Renal cortical epithelial cell (primary cell): ENCODE results near the gene ST8SIA1. TPM values are rescaled to one million over a fixed set of nuclear protein-coding genes. Genes with fewer than 3 reads are reported as not detected.
A peak's percentile ranks its signal among the peaks of the same experiment; 100 is the strongest.

Experiments used
- DNase-seq: peaks from one replicate; pipeline ENCODE4 v3.0.0-alpha.2; 2011; ENCODE audit warnings: low read depth
- total RNA-seq: library from RNA; depleted of rRNA; stranded (reverse); fragments of >200 nt; gene quantifications from 2 replicates; pipeline ENCODE4 v1.2.3, GENCODE V29; 2014

Gene ST8SIA1
- total RNA-seq, 1 donor from 2014 or later, result 0.20 TPM

- DNase-seq, result no peak
Measured at GRCh38 chr12:22332202-22332601, 2.3 kb downstream of the ST8SIA1 start.

GRCh38 chr12:22329621-22330020 lies 4.9 kb downstream of the ST8SIA1 start:
- no peak for DNase-seq

GRCh38 chr12:22325218-22325617 lies 9.3 kb downstream of the ST8SIA1 start:
- DNase-seq, result no peak

- DNase-seq, result no peak
Measured at GRCh38 chr12:22322091-22322490, 12.4 kb downstream of the ST8SIA1 start.

- DNase-seq, result peak; percentile 2
Measured at GRCh38 chr12:22321638-22322037, 12.9 kb downstream of the ST8SIA1 start.

GRCh38 chr12:22321018-22321605 lies 13.4 kb downstream of the ST8SIA1 start:
- DNase-seq, result no peak

- no peak for DNase-seq
Measured at GRCh38 chr12:22318108-22318737, 16.3 kb downstream of the ST8SIA1 start.

- no peak for DNase-seq
Measured at GRCh38 chr12:22313963-22314330, 20.6 kb downstream of the ST8SIA1 start.

GRCh38 chr12:22313286-22313962 lies 21.1 kb downstream of the ST8SIA1 start:
- no peak for DNase-seq

- DNase-seq, result peak; percentile 2
Measured at GRCh38 chr12:22312336-22312735, 22.2 kb downstream of the ST8SIA1 start.

- DNase-seq, result no peak
Measured at GRCh38 chr12:22310709-22311108, 23.8 kb downstream of the ST8SIA1 start.

GRCh38 chr12:22310275-22310674 lies 24.2 kb downstream of the ST8SIA1 start:
- DNase-seq, result no peak

GRCh38 chr12:22307811-22308210 lies 26.7 kb downstream of the ST8SIA1 start:
- DNase-seq, result no peak

GRCh38 chr12:22306311-22306710 lies 28.2 kb downstream of the ST8SIA1 start:
- no peak for DNase-seq

GRCh38 chr12:22304341-22304740 lies 30.2 kb downstream of the ST8SIA1 start:
- no peak for DNase-seq

- DNase-seq, result no peak
Measured at GRCh38 chr12:22299294-22299912, 35.1 kb downstream of the ST8SIA1 start.

GRCh38 chr12:22289250-22289649 lies 45.3 kb downstream of the ST8SIA1 start:
- no peak for DNase-seq

GRCh38 chr12:22287776-22288621 lies 46.5 kb downstream of the ST8SIA1 start:
- peak; percentile 41 for DNase-seq

- DNase-seq, result peak; percentile 18
Measured at GRCh38 chr12:22287101-22287500, 47.4 kb downstream of the ST8SIA1 start.

- peak; percentile 65 for DNase-seq
Measured at GRCh38 chr12:22286569-22286968, 47.9 kb downstream of the ST8SIA1 start.

GRCh38 chr12:22285846-22286245 lies 48.7 kb downstream of the ST8SIA1 start:
- no peak for DNase-seq

- DNase-seq, result no peak
Measured at GRCh38 chr12:22284871-22285270, 49.6 kb downstream of the ST8SIA1 start.
